WTC11 (cell line): Measurements from ENCODE around the gene PMP22. TPM values are rescaled to one million over a fixed set of nuclear protein-coding genes. Genes with fewer than 3 reads are reported as not detected.

Experiments
- ATAC-seq: fragments of 200-7000 bp; cut with Tn5 transposase; 2 replicates; pipeline ENCODE4 v1.10.0; 2021; ENCODE audit warnings: mild to moderate bottlenecking, moderate library complexity
- CTCF ChIA-PET: fragments of 300-600 bp; sonication (Branson Sonifier 250); formaldehyde crosslinking; loops from one replicate; lab custom pipeline; 2021; ENCODE audit warnings: antibody characterized with exemption; lab: Charles Lee
- POLR2A ChIA-PET: fragments of 350-600 bp; sonication (Branson Sonifier 250); formaldehyde crosslinking; loops from one replicate; lab custom pipeline; 2021; ENCODE audit warnings: antibody characterized with exemption; lab: Charles Lee
- DNase-seq: peaks from one replicate; pipeline ENCODE4 v3.0.0; 2021; ENCODE audit warnings: low spot score
- H3K27ac Mint-ChIP-seq: 2 replicates; pipeline ENCODE4 v1.8.0; 2021; ENCODE audit warnings: mixed read lengths
- H3K27me3 Mint-ChIP-seq: 2 replicates; pipeline ENCODE4 v1.8.0; 2021; ENCODE audit warnings: low read depth, mild to moderate bottlenecking, moderate library complexity, mixed read lengths
- H3K36me3 Mint-ChIP-seq: 2 replicates; pipeline ENCODE4 v1.8.0; 2021; ENCODE audit warnings: mixed read lengths
- H3K4me1 Mint-ChIP-seq: 2 replicates; pipeline ENCODE4 v1.8.0; 2022; ENCODE audit warnings: mixed read lengths
- H3K4me3 Mint-ChIP-seq: 2 replicates; pipeline ENCODE4 v1.8.0; 2021; ENCODE audit warnings: mild to moderate bottlenecking, moderate library complexity, mixed read lengths
- H3K9me3 Mint-ChIP-seq: 2 replicates; pipeline ENCODE4 v1.8.0; 2021; ENCODE audit warnings: mixed read lengths
- ATF3 ChIP-seq: sonication (generic); formaldehyde crosslinking; conservative IDR thresholded peaks from 2 replicates; pipeline ENCODE4 v1.8.1; 2022; ENCODE audit warnings: mild to moderate bottlenecking, missing genetic modification reagents
- CREB1 ChIP-seq: sonication (generic); formaldehyde crosslinking; IDR thresholded peaks from 2 replicates; pipeline ENCODE4 v1.8.0; 2023; ENCODE audit warnings: mild to moderate bottlenecking, missing genetic modification reagents
- E2F4 ChIP-seq: sonication (generic); formaldehyde crosslinking; IDR thresholded peaks from 2 replicates; pipeline ENCODE4 v1.8.1; 2022; ENCODE audit warnings: low read depth, mild to moderate bottlenecking, moderate library complexity, missing genetic modification reagents, borderline replicate concordance
- E2F5 ChIP-seq: sonication (generic); formaldehyde crosslinking; IDR thresholded peaks from 2 replicates; pipeline ENCODE4 v1.8.1; 2022; ENCODE audit warnings: mild to moderate bottlenecking, moderate library complexity, missing genetic modification reagents
- FOXK1 ChIP-seq: sonication (generic); formaldehyde crosslinking; IDR thresholded peaks from 2 replicates; pipeline ENCODE4 v1.8.0; 2022; ENCODE audit warnings: mild to moderate bottlenecking, moderate library complexity, missing genetic modification reagents
- FOXP4 ChIP-seq: sonication (generic); formaldehyde crosslinking; IDR thresholded peaks from 2 replicates; pipeline ENCODE4 v1.8.0; 2022; ENCODE audit warnings: mild to moderate bottlenecking, missing genetic modification reagents
- GABPB1 ChIP-seq: sonication (generic); formaldehyde crosslinking; IDR thresholded peaks from 2 replicates; pipeline ENCODE4 v1.8.1; 2023; ENCODE audit warnings: mild to moderate bottlenecking, missing genetic modification reagents
- GTF2I ChIP-seq: fragments of 250-450 bp; sonication (Bioruptor Pico); conservative IDR thresholded peaks from 2 replicates; pipeline ENCODE4 v1.4.0; 2021; ENCODE audit warnings: mild to moderate bottlenecking
- HMGXB4 ChIP-seq: sonication (generic); formaldehyde crosslinking; IDR thresholded peaks from 2 replicates; pipeline ENCODE4 v1.8.1; 2023; ENCODE audit warnings: mild to moderate bottlenecking, moderate library complexity, missing genetic modification reagents
- JAZF1 ChIP-seq: fragments of 250-450 bp; sonication (Bioruptor Pico); IDR thresholded peaks from 2 replicates; pipeline ENCODE4 v1.9.0; 2021; ENCODE audit warnings: moderate library complexity, mild to moderate bottlenecking, inconsistent platforms
- OVOL2 ChIP-seq: fragments of 250-450 bp; sonication (Bioruptor Pico); IDR thresholded peaks from 2 replicates; pipeline ENCODE4 v1.9.0; 2021; ENCODE audit warnings: mild to moderate bottlenecking, borderline replicate concordance
- PRRX2 ChIP-seq: fragments of 250-450 bp; sonication (Bioruptor Pico); IDR thresholded peaks from 2 replicates; pipeline ENCODE4 v1.8.0; 2021; ENCODE audit warnings: mild to moderate bottlenecking
- RORB ChIP-seq: fragments of 250-450 bp; sonication (Bioruptor Pico); IDR thresholded peaks from 2 replicates; pipeline ENCODE4 v1.9.0; 2021; ENCODE audit warnings: mild to moderate bottlenecking
- SP1 ChIP-seq: sonication (generic); formaldehyde crosslinking; conservative IDR thresholded peaks from 2 replicates; pipeline ENCODE4 v1.8.1; 2022; ENCODE audit warnings: missing genetic modification reagents
- STAT6 ChIP-seq: sonication (generic); formaldehyde crosslinking; conservative IDR thresholded peaks from 2 replicates; pipeline ENCODE4 v1.8.1; 2023; ENCODE audit warnings: mild to moderate bottlenecking, low read depth, missing genetic modification reagents, moderate library complexity
- USF2 ChIP-seq: sonication (generic); formaldehyde crosslinking; IDR thresholded peaks from 2 replicates; pipeline ENCODE4 v1.8.1; 2023; ENCODE audit warnings: mild to moderate bottlenecking, missing genetic modification reagents, moderate library complexity
- ZBTB21 ChIP-seq: sonication (generic); formaldehyde crosslinking; IDR thresholded peaks from 2 replicates; pipeline ENCODE4 v1.8.1; 2023; ENCODE audit warnings: mild to moderate bottlenecking, missing genetic modification reagents, borderline replicate concordance
- total RNA-seq: library from RNA; stranded (reverse); gene quantifications from 3 replicates; pipeline ENCODE4 v1.2.3, GENCODE V29; 2021
- TF ChIP-seq, protein P1 (sequence below): sonication (generic); formaldehyde crosslinking; IDR thresholded peaks from 2 replicates; pipeline ENCODE4 v1.8.1; 2022; ENCODE audit warnings: low read depth, missing genetic modification reagents, borderline replicate concordance
- TF ChIP-seq, protein P2 (sequence below): sonication (generic); formaldehyde crosslinking; IDR thresholded peaks from 2 replicates; pipeline ENCODE4 v1.8.0; 2022; ENCODE audit warnings: missing genetic modification reagents
- TF ChIP-seq, protein P3 (sequence below): sonication (generic); formaldehyde crosslinking; IDR thresholded peaks from 2 replicates; pipeline ENCODE4 v1.8.1; 2022; ENCODE audit warnings: missing genetic modification reagents, borderline replicate concordance

The PMP22 gene
- total RNA-seq, 1 experiment from 2014 or later = 3.0 TPM

DNA sequence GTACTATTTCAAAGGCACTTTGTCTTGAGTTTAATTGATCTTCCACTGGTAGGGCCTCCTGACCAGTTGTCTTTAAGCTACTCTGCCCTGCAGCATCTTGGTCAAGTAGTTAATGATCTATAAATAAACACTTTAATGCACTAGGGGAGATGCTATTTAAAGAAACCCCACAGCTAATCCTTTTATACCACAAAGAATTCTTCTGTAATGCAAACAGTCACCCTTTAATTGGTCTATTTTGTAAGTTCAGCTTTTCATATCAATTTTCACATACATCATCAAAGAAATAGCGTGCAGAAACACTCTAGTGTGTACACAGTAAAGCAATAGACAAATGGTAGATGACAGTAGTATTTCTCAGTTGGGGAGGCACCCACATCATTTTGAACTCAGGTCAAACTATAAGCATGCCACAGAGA lies 70.3 kb downstream of the PMP22 start (continued):
- no peak for TF ChIP-seq HMGXB4 (CRISPR knock-in tag)
- TF ChIP-seq STAT6 = no peak
- TF ChIP-seq GTF2I = no peak
- TF ChIP-seq, protein P1, sequence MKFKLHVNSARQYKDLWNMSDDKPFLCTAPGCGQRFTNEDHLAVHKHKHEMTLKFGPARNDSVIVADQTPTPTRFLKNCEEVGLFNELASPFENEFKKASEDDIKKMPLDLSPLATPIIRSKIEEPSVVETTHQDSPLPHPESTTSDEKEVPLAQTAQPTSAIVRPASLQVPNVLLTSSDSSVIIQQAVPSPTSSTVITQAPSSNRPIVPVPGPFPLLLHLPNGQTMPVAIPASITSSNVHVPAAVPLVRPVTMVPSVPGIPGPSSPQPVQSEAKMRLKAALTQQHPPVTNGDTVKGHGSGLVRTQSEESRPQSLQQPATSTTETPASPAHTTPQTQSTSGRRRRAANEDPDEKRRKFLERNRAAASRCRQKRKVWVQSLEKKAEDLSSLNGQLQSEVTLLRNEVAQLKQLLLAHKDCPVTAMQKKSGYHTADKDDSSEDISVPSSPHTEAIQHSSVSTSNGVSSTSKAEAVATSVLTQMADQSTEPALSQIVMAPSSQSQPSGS = no peak
- TF ChIP-seq SP1 (CRISPR knock-in tag) = no peak
- TF ChIP-seq PRRX2 (CRISPR knock-in tag) = no peak
- no peak for TF ChIP-seq ATF3 (CRISPR knock-in tag)
- TF ChIP-seq, all 79 proteins: peak for 0

DNA sequence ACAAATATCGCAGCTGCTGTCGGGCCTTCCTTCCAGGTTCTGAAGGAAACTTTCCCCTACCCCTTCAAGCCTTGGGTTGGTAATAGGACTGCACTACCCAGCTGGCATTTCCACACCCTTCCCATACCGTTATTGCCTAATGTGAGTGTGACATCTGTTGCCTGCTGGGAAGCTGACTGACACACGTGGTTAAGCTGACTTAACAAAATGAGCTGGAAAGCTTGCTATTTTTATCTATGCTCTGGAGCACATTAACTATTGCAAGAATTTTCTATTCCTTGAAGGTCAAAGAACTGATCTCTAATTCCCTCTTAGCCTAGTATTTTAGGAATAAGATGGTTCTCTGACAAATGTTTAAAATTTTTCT lies 79.5 kb downstream of the PMP22 start:
- DNase-seq (no peak), ATAC-seq (no peak)
- H3K9me3 Mint-ChIP-seq = 0 out of 2 replicates have a peak, but pooled peaks cover 3% of the 10 kb centered on the region
- no peak overlapping the region for H3K27ac Mint-ChIP-seq
- no peaks in the 10 kb centered on the region for H3K36me3 Mint-ChIP-seq
- H3K27me3 Mint-ChIP-seq = no peaks in the 10 kb centered on the region; the same call in 1 of the 2 replicates
- H3K4me3 Mint-ChIP-seq = no peak overlapping the region
- ChIA-PET CTCF (interaction anchor here (1.0 kb wide), 1 partner anchor 15 kb away, joined by 5 read pairs; no protein-coding TSS in a partner anchor), POLR2A (no interaction called here)
- peaks cover 12% of the 10 kb centered on the region for H3K4me1 Mint-ChIP-seq
- TF ChIP-seq GABPB1 (CRISPR knock-in tag) (no peak), CREB1 (CRISPR knock-in tag) (no peak), PRRX2 (CRISPR knock-in tag) (no peak), ZBTB21 (CRISPR knock-in tag) (no peak), JAZF1 (CRISPR knock-in tag) (no peak), OVOL2 (CRISPR knock-in tag) (no peak), RORB (CRISPR knock-in tag) (no peak), FOXP4 (CRISPR knock-in tag) (no peak), E2F5 (no peak), E2F4 (no peak), FOXK1 (CRISPR knock-in tag) (no peak), USF2 (CRISPR knock-in tag) (no peak)
- TF ChIP-seq, protein P2, sequence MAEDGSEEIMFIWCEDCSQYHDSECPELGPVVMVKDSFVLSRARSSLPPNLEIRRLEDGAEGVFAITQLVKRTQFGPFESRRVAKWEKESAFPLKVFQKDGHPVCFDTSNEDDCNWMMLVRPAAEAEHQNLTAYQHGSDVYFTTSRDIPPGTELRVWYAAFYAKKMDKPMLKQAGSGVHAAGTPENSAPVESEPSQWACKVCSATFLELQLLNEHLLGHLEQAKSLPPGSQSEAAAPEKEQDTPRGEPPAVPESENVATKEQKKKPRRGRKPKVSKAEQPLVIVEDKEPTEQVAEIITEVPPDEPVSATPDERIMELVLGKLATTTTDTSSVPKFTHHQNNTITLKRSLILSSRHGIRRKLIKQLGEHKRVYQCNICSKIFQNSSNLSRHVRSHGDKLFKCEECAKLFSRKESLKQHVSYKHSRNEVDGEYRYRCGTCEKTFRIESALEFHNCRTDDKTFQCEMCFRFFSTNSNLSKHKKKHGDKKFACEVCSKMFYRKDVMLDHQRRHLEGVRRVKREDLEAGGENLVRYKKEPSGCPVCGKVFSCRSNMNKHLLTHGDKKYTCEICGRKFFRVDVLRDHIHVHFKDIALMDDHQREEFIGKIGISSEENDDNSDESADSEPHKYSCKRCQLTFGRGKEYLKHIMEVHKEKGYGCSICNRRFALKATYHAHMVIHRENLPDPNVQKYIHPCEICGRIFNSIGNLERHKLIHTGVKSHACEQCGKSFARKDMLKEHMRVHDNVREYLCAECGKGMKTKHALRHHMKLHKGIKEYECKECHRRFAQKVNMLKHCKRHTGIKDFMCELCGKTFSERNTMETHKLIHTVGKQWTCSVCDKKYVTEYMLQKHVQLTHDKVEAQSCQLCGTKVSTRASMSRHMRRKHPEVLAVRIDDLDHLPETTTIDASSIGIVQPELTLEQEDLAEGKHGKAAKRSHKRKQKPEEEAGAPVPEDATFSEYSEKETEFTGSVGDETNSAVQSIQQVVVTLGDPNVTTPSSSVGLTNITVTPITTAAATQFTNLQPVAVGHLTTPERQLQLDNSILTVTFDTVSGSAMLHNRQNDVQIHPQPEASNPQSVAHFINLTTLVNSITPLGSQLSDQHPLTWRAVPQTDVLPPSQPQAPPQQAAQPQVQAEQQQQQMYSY (CRISPR knock-in tag) = no peak
- TF ChIP-seq, protein P3, sequence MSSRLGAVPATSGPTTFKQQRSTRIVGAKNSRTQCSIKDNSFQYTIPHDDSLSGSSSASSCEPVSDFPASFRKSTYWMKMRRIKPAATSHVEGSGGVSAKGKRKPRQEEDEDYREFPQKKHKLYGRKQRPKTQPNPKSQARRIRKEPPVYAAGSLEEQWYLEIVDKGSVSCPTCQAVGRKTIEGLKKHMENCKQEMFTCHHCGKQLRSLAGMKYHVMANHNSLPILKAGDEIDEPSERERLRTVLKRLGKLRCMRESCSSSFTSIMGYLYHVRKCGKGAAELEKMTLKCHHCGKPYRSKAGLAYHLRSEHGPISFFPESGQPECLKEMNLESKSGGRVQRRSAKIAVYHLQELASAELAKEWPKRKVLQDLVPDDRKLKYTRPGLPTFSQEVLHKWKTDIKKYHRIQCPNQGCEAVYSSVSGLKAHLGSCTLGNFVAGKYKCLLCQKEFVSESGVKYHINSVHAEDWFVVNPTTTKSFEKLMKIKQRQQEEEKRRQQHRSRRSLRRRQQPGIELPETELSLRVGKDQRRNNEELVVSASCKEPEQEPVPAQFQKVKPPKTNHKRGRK (CRISPR knock-in tag) = no peak
